ENCODE measurements around the gene CCDC178. TPM values are rescaled to one million over a fixed set of nuclear protein-coding genes. Genes with fewer than 3 reads are reported as not detected.

CCDC178 gene, protein sequence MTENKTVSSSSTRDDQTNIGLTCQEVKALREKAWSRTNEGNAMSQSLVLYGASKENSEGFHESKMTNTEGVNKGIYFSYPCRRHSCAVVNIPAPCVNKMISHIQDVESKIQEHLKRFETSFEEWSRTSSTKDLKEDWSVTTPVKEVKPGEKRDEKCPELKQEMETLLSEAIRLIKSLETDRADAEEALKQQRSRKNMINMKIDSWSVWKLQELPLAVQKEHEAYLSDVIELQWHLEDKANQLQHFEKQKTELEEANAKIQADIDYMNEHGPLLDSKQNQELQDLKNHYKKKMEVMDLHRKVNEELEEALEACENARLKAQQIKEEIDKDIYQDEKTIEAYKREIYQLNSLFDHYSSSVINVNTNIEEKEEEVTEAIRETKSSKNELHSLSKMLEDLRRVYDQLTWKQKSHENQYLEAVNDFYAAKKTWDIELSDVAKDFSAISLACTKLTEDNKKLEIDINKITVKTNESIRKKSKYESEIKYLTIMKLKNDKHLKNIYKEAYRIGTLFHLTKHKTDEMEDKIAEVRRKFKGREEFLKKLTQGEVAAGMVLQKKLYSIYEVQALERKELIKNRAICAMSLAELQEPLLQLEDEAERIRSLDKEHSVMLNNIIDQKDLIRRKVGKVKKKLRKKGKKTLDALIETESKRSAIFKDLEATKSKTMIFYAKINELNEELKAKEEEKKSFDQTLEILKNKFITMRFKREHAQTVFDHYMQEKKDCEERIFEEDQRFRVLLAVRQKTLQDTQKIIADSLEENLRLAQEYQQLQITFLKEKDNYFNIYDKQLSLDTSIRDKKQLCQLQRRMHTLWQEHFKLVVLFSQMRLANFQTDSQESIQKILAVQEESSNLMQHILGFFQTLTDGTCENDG
- not detected in 3 replicates for total RNA-seq
- long read RNA-seq: 0 reads

DNA sequence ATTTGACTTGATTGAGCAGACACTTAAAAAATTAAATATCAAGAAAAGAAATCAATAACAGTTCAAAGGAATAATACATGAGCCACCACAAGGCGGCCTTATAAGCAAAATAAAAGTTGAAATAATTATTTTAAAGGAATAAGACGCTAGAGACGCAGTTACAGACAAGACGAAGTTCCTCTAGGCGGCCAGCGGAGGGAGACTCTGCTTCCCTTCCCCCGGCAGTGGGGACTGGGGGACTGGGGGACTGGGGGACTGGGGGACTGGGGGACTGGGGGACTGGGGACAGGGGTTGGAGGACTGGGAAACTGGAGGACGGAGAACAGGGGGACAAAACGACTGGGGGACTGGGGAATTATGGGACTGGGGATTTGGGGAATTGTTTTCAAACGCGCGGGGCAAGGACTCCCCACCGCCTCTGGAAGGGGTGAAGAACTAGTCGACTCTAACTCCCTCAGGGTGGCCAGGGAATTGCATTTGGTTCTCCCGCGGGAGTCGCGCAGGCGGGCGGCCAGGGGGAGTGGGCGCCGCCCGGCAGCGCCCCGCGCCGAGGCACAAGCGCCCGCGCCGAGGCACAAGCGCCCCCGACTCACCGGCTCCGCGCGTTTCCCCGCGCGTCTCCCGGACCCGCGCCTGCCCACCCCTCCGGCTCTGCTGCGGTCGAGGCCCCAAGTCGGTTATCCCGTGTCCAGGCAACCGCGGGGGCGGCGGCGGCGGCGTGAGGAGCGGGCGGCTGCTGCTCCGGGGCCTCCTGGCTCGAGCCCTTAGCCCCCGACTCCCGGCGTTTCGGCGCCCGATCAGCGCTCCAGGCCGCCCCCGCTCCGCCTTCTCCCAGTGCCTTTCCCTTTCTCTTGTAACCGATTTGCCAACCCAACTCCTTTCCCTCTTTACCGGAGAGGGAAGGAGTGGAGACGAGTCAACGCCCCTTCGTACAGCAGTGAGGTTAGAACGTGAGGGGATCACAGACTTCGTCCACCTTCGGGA, at the start of gene CCDC178:
Gene CCDC178 (minus strand): TSS at position 662 of the 984 bp plus-strand sequence. CDS start 28,633 bp downstream, outside the sequence.
- Mint-ChIP-seq H3K4me1 (ENCODE audit: low read depth) (peaks cover 7% of the 10 kb centered on the region), H3K27me3 (ENCODE audit: low read depth) (peaks cover 2% of the 10 kb centered on the region), H3K27ac (ENCODE audit: unreplicated experiment) (no peak within 1 kb of the TSS)

DNA sequence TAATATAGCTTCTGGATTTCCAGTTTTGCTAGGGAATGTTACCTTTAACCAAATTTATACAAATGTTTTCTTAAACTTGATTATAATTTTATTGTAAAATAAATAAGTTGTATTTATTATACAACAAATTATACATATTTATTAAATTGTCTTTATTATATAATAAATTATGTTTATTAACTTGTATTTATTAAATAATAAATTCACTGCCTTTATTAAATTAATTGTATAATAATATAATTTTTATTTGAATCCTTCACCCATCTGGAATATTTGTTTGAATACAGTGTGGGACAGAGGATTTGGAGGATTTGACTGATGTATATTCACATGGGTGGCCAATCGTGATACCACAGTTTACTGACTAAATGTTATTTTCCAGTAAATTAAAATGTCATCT, 43.4 kb upstream of the CCDC178 start:
- TF ChIP-seq, protein P1, sequence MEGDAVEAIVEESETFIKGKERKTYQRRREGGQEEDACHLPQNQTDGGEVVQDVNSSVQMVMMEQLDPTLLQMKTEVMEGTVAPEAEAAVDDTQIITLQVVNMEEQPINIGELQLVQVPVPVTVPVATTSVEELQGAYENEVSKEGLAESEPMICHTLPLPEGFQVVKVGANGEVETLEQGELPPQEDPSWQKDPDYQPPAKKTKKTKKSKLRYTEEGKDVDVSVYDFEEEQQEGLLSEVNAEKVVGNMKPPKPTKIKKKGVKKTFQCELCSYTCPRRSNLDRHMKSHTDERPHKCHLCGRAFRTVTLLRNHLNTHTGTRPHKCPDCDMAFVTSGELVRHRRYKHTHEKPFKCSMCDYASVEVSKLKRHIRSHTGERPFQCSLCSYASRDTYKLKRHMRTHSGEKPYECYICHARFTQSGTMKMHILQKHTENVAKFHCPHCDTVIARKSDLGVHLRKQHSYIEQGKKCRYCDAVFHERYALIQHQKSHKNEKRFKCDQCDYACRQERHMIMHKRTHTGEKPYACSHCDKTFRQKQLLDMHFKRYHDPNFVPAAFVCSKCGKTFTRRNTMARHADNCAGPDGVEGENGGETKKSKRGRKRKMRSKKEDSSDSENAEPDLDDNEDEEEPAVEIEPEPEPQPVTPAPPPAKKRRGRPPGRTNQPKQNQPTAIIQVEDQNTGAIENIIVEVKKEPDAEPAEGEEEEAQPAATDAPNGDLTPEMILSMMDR (IDR thresholded peaks at IDR 0.05): no peak
- no peak for DNase-seq (ENCODE audit: low spot score)
- Mint-ChIP-seq H3K4me3 (ENCODE audit: unreplicated experiment) (no peak overlapping the region), H3K27ac (ENCODE audit: unreplicated experiment) (no peak overlapping the region), H3K4me1 (ENCODE audit: low read depth) (no peaks in the 10 kb centered on the region), H3K27me3 (ENCODE audit: low read depth) (peaks cover 2% of the 10 kb centered on the region), H3K36me3 (ENCODE audit: low read depth) (no peaks in the 10 kb centered on the region), H3K9me3 (ENCODE audit: low read depth) (no peaks in the 10 kb centered on the region)

More for the DNA sequence above, at the start of gene CCDC178:
- no peaks in the 10 kb centered on the region for H3K9me3 Mint-ChIP-seq (ENCODE audit: low read depth)
- TF ChIP-seq, protein P1 (IDR thresholded peaks at IDR 0.05): peak; percentile 83
- no peaks in the 10 kb centered on the region for H3K36me3 Mint-ChIP-seq (ENCODE audit: low read depth)
- DNase-seq (ENCODE audit: low spot score): peak; percentile 83
- peak within 1 kb of the TSS; percentile 83 for H3K4me3 Mint-ChIP-seq (ENCODE audit: unreplicated experiment)

DNA sequence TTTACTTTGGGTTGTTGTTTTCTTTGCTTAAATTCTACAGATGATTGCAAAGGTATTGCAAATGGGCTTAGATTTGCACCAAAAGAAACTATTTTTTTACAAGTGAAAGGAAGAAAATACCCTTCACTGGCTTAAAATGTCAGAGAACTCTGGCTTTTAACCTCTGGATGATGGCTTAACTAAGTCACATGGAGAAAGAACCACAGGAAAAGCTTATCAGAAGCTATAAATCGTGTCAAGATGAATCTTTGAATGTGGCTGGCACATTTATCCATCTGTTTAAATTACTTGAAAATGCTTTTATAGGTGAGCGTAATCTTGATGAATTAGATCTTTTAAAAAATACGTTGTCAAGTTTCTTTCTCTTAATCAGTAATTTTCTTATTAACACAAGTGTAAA, 32.0 kb upstream of the CCDC178 start:
- TF ChIP-seq, protein P1 (IDR thresholded peaks at IDR 0.05): no peak
- no peaks in the 10 kb centered on the region for H3K27me3 Mint-ChIP-seq (ENCODE audit: low read depth)
- no peaks in the 10 kb centered on the region for H3K36me3 Mint-ChIP-seq (ENCODE audit: low read depth)
- H3K4me1 Mint-ChIP-seq (ENCODE audit: low read depth): peaks cover 15% of the 10 kb centered on the region
- no peak for DNase-seq (ENCODE audit: low spot score)
- no peak overlapping the region for H3K27ac Mint-ChIP-seq (ENCODE audit: unreplicated experiment)
- no peak overlapping the region for H3K4me3 Mint-ChIP-seq (ENCODE audit: unreplicated experiment)
- H3K9me3 Mint-ChIP-seq (ENCODE audit: low read depth): no peaks in the 10 kb centered on the region

DNA sequence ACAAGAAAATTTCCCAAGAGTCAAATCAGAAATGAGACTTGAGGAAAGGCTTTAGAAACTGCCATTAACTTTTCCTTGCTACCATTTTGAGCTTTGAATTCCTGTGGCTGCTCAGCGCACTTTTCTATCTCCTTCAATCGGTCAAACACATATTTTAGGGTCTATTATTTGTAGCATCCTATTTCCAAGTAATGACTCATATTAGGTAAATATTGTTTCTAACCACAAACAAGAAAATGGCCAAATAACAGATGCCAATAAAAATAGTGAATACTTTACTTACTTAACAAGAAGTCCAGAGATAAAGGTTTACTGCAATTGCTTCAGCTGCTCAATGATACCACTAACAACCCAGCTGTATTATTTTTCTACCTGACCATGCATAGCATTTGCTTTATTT, 29.7 kb upstream of the CCDC178 start:
- no peaks in the 10 kb centered on the region for H3K36me3 Mint-ChIP-seq (ENCODE audit: low read depth)
- peaks cover 15% of the 10 kb centered on the region for H3K4me1 Mint-ChIP-seq (ENCODE audit: low read depth)
- H3K9me3 Mint-ChIP-seq (ENCODE audit: low read depth): no peaks in the 10 kb centered on the region
- peaks cover 2% of the 10 kb centered on the region for H3K27me3 Mint-ChIP-seq (ENCODE audit: low read depth)
- DNase-seq (ENCODE audit: low spot score): no peak
- H3K27ac Mint-ChIP-seq (ENCODE audit: unreplicated experiment): no peak overlapping the region
- TF ChIP-seq, protein P1 (IDR thresholded peaks at IDR 0.05): no peak
- no peak overlapping the region for H3K4me3 Mint-ChIP-seq (ENCODE audit: unreplicated experiment)
